ENCODE data around the gene MRS2. TPM values are rescaled to one million over a fixed set of nuclear protein-coding genes. Genes with fewer than 3 reads are reported as not detected.

MRS2 gene
- total RNA-seq, 1 donor from 2014 or later, result 32.3 TPM

DNA sequence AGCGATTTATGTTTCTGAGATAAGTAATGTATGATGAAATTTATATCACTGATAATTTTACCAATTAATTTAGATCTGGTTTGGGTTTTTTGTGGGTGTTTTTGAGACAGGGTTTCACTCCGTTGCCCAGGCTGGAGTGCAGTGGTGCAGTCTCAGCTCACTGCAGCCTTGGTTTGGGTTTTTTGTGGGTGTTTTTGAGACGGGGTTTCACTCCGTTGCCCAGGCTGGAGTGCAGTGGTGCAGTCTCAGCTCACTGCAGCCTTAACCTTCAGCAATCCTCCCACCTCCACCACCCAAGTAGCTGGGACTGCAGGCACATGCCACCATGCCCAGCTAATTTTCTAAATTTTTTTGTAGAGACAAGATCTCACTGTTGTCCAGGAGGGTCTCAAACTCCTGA lies 13.0 kb downstream of the MRS2 start:
- H3K36me3 ChIP-seq, result peaks cover 6% of the 10 kb centered on the region
- no peak overlapping the region for H3K4me3 ChIP-seq
- Mint-ChIP-seq H3K4me3 (no peak overlapping the region), H3K9me3 (no peaks in the 10 kb centered on the region), H3K4me1 (no peaks in the 10 kb centered on the region), H3K27ac (no peak overlapping the region), H3K27me3 (ENCODE audit: insufficient read depth, low read depth) (no peaks in the 10 kb centered on the region), H3K36me3 (peaks cover 23% of the 10 kb centered on the region)
- no peaks in the 10 kb centered on the region for H3K4me1 ChIP-seq
- H3K9me3 ChIP-seq (ENCODE audit: low read depth), result no peaks in the 10 kb centered on the region
- no peaks in the 10 kb centered on the region for H4K20me1 ChIP-seq (ENCODE audit: low read depth)
- DNase-seq (ENCODE audit: low spot score), result no peak
- no peaks in the 10 kb centered on the region for H3K79me2 ChIP-seq (ENCODE audit: low read depth)
- no peak overlapping the region for H2AFZ ChIP-seq (replicated peaks)
- H3K27me3 ChIP-seq, result no peaks in the 10 kb centered on the region
- no peak overlapping the region for H3K27ac ChIP-seq
- H3F3A ChIP-seq (ENCODE audit: low read depth), result no peaks in the 10 kb centered on the region
- H3K9ac ChIP-seq, result no peak overlapping the region
- no peak overlapping the region for H3K4me2 ChIP-seq
- TF ChIP-seq, protein P1, sequence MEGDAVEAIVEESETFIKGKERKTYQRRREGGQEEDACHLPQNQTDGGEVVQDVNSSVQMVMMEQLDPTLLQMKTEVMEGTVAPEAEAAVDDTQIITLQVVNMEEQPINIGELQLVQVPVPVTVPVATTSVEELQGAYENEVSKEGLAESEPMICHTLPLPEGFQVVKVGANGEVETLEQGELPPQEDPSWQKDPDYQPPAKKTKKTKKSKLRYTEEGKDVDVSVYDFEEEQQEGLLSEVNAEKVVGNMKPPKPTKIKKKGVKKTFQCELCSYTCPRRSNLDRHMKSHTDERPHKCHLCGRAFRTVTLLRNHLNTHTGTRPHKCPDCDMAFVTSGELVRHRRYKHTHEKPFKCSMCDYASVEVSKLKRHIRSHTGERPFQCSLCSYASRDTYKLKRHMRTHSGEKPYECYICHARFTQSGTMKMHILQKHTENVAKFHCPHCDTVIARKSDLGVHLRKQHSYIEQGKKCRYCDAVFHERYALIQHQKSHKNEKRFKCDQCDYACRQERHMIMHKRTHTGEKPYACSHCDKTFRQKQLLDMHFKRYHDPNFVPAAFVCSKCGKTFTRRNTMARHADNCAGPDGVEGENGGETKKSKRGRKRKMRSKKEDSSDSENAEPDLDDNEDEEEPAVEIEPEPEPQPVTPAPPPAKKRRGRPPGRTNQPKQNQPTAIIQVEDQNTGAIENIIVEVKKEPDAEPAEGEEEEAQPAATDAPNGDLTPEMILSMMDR (IDR thresholded peaks at IDR 0.05), result no peak
- TF ChIP-seq EZH2 (IDR thresholded peaks at IDR 0.05) (no peak), EZH2phosphoT487 (IDR thresholded peaks at IDR 0.05) (no peak)

GRCh38 chr6:24419526-24419925 lies 16.8 kb downstream of the MRS2 start:
- H3K9me3 ChIP-seq (ENCODE audit: low read depth), result no peaks in the 10 kb centered on the region
- H3K4me2 ChIP-seq, result no peak overlapping the region
- H3K4me3 Mint-ChIP-seq, result no peak overlapping the region
- H2AFZ ChIP-seq (replicated peaks), result no peak overlapping the region
- no peak overlapping the region for H3K4me3 ChIP-seq
- no peaks in the 10 kb centered on the region for H4K20me1 ChIP-seq (ENCODE audit: low read depth)
- H3K27ac ChIP-seq, result no peak overlapping the region
- no peaks in the 10 kb centered on the region for H3K79me2 ChIP-seq (ENCODE audit: low read depth)
- H3K9ac ChIP-seq, result no peak overlapping the region
- H3K4me1 ChIP-seq, result no peaks in the 10 kb centered on the region
- DNase-seq (ENCODE audit: low spot score), result no peak
- no peaks in the 10 kb centered on the region for H3F3A ChIP-seq (ENCODE audit: low read depth)
- H3K27me3 ChIP-seq, result no peaks in the 10 kb centered on the region
- H3K27ac Mint-ChIP-seq, result no peak overlapping the region
- no peaks in the 10 kb centered on the region for H3K27me3 Mint-ChIP-seq (ENCODE audit: insufficient read depth, low read depth)
- no peaks in the 10 kb centered on the region for H3K4me1 Mint-ChIP-seq
- peaks cover 18% of the 10 kb centered on the region for H3K36me3 Mint-ChIP-seq
- H3K36me3 ChIP-seq, result no peaks in the 10 kb centered on the region
- TF ChIP-seq, protein P1 (IDR thresholded peaks at IDR 0.05), result no peak
- no peak for TF ChIP-seq EZH2phosphoT487 (IDR thresholded peaks at IDR 0.05)
- TF ChIP-seq EZH2 (IDR thresholded peaks at IDR 0.05), result no peak
- no peaks in the 10 kb centered on the region for H3K9me3 Mint-ChIP-seq

GRCh38 chr6:24425091-24425490 lies 22.4 kb downstream of the MRS2 start:
- no peak overlapping the region for H3K4me3 Mint-ChIP-seq
- no peaks in the 10 kb centered on the region for H3K4me1 Mint-ChIP-seq
- no peaks in the 10 kb centered on the region for H3K9me3 ChIP-seq (ENCODE audit: low read depth)
- H3K4me3 ChIP-seq, result no peak overlapping the region
- no peaks in the 10 kb centered on the region for H3F3A ChIP-seq (ENCODE audit: low read depth)
- no peak overlapping the region for H3K4me2 ChIP-seq
- no peak overlapping the region for H2AFZ ChIP-seq (replicated peaks)
- H3K27me3 Mint-ChIP-seq (ENCODE audit: insufficient read depth, low read depth), result no peaks in the 10 kb centered on the region
- H3K27me3 ChIP-seq, result no peaks in the 10 kb centered on the region
- peaks cover 8% of the 10 kb centered on the region for H3K36me3 Mint-ChIP-seq
- H3K4me1 ChIP-seq, result no peaks in the 10 kb centered on the region
- H3K27ac ChIP-seq, result no peak overlapping the region
- H4K20me1 ChIP-seq (ENCODE audit: low read depth), result no peaks in the 10 kb centered on the region
- no peak for DNase-seq (ENCODE audit: low spot score)
- no peaks in the 10 kb centered on the region for H3K9me3 Mint-ChIP-seq
- no peaks in the 10 kb centered on the region for H3K36me3 ChIP-seq
- no peak overlapping the region for H3K27ac Mint-ChIP-seq
- TF ChIP-seq, protein P1 (IDR thresholded peaks at IDR 0.05), result no peak
- TF ChIP-seq EZH2 (IDR thresholded peaks at IDR 0.05), result no peak
- TF ChIP-seq EZH2phosphoT487 (IDR thresholded peaks at IDR 0.05), result no peak
- no peak overlapping the region for H3K9ac ChIP-seq
- H3K79me2 ChIP-seq (ENCODE audit: low read depth), result no peaks in the 10 kb centered on the region
